Activated T-cell treated with anti-CD3 and anti-CD28 coated beads, Interleukin-2, amount 50 U/mL, for 1 hour (primary cell): Measurements from ENCODE around the gene QPCT.
"Not testable (repeated sequence)": the region's sequence is repeated elsewhere in the genome, so short reads cannot be mapped to it uniquely, and the experiment has no call there.

Experiments
- DNase-seq: peaks from one replicate; pipeline ENCODE4 v3.0.0-alpha.2; 2020

QPCT gene

DNA sequence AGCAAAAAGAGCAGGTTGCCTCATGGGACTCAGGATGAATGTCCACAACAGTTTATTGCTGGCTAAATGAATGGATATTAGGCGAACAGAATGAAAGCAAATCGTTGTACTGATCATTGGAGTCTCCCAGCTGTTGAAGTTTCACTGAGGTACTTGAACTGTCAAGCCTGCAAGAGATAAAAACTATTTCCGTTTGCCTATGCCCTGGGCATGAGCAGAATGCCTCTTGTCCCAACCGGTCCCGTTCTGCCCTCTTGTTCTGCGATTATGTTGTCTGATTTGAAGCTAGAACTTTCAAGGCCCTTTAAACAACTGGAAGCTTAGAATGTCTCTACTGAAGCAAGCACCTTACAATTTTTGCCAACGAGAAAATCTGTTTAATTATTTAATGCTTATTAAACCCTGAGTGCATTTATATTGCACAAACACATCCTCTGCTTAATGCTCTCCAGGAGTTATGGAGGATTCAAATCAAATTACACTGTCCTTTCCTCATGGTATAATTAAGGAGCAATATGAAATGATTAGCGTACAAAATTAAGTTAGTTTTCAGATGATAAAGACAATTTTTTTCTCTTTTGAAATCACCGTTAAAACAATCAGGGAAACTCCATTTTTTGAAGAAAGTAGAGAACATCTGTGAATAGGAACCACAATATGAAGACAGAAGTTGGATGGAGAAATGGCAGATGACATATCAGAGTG, 17.7 kb downstream of the QPCT start:
- DNase-seq = no peak

DNA sequence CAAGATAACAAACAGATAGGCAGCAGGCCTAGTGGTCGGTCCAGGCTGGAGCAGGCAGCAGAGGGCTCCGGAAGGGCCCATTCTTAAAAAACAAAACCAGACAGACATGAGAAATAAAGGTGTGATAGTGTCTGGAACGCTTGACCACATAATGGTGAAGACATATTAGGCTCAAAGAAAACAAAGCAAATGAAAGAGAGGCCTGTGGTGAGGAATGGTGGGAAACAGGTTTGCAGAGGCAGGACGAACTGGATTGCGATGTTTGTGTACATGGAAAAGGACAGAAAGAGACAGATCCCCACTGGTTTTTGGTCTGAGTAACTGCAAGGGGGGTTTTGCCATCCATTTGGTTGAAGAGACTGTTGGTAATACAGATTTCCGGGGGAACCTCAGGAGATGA, 19.9 kb downstream of the QPCT start:
- no peak for DNase-seq

- no peak for DNase-seq
These were observed 21.2 kb downstream of the QPCT start for GRCh38 chr2:37365669-37366068.

DNA sequence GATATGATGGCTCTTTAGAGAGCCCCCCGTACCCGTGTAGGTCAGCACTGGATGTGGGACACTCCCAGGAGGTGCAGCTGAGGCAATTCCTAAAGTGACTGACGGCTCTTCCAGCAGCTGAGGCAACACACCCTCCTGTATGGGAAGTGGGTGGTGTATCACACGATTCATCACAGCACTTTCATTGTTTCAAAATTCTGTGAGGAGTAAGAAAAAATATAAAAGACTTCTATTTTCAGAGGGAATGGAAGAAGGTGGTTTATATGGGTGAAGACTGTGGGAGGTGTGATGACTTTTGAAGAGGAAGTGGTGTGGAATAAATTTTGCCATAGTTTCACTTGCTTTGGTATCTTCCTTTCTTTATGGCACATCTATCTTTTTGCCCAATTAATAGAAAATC, 22.3 kb downstream of the QPCT start:
- DNase-seq = no peak

- DNase-seq = no peak
These were observed 22.9 kb downstream of the QPCT start for GRCh38 chr2:37367310-37367709.

DNA sequence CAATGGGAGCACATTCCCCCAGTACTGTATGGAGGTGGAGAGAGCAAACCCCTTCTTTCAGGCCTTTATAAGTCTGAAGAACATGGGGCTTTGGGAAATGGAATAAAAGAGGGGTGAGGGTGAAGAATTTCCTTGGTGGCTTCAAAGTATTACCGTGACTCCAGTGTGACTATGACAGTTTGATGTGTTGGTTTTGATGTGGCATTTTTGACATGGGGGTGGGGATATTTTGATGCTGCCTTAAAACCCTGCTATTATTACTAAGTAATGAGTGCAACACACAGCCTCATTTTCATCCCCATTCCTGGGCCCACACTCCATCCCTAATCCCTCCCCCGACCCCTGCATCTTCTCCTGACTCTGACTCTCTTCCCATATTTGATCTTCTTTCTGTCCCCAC, 23.6 kb downstream of the QPCT start:
- no peak for DNase-seq

DNA sequence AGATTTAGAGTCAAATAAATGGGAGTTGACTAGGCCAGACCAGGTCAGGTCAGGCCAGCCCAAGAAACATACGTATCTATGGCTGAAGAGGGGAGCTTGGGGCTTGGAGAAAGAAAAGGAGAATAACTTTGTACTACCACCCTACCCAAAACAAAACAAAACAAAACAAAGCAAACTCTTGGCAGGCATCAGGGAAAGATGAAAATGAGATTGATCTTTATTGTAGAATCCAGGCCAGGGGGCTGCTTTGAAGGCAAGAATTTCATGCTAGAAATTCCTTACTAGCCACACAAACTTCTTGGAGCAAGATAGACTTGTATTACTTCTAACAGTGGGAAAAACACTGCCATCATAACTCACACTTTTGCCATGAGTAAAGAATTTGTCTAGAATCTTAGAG, 26.2 kb downstream of the QPCT start:
- DNase-seq = no peak

GRCh38 chr2:37372000-37372399, 27.6 kb downstream of the QPCT start:
- no peak for DNase-seq

- DNase-seq = no peak
These were observed 31.4 kb downstream of the QPCT start for GRCh38 chr2:37375741-37376288.

DNA sequence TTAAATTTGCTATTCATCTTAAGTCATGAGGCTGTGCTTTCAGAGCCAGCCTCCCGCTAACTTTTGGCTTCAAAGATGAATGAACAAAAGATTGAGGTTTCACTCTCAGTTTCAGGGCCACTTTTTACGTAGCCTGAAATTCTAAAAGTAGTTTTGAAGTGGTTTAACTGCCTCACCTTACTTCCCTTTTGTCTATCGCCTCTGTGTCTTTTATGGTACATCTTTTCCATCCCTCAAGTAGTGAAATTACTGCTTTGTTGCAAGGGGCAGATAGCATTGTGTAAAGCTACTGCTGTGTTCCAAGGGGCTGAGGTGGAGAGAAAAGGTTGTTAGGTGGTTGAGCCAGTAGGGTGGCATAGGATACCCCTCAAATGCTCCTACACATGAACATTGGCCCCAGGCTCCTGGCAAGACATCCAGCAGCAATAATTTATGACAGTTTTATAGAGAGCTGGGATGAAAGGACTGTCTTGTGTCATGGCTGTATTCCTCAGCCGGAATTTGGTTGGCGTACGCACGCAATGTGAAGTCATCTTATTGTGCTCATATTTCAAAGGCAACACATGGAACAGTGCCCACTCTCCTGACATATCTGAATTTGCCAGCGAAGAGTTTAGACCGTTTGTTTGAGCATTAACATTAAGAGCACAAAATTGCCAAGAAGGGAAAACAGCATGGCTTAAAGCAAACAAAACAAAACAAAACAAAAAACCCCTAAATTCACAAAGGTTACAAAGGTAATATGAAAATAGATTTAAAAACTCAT, 32.2 kb downstream of the QPCT start:
- DNase-seq = no peak

DNA sequence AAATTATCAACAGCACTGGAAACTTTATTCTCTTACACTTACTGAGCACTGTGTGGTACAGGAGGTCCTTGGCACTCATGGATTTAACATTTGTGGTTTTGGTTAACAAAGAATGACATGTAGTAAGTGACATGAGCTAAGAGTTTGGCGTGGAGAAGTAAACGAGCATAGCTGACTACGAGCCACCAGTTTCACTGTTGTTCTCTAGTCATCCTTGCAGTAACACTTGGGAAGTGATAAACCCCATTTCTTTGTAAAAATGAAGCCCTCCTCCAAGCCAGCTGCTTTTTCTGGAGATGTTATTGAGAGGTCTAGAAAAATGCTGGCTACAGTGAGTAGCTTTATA, 32.7 kb downstream of the QPCT start:
- no peak for DNase-seq

DNA sequence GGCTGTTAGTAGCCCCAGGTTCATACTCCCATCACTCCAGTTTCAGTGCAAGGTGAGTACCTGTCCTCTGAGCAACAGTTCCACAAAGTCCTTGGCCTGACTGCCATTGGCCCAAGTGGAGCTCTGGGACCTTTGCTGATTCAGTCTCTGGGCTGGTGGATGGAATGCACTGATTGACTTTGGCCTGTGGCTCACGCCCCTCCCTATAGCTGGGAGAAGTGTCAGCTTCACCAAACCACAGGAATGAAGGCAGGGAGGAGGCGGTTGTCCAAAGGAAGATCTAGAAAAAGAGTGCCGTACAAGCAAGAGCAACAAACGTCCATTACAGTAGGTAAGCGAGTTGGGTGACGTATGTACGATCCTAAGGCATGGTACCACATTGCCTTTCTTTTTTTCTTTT, 34.0 kb downstream of the QPCT start:
- no peak for DNase-seq

DNA sequence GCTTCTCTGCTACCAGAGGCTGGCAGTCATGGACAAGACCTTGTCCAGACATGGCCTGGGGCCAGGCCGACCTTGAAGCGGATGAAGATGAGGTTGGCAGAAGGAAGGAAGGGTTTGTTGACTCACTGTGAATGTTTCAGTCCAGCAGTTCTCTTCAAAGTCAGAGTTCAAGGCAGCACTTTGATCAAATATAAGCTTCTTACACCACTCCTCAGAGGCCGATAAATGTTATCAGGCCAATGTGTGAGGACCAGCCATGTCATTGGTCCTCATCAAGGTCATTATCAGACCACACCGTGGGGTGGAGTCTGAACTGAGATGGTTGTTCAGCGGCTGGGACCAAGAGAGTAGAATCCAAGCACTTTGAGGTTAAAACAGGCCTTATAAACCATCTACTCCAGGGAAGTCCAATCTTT, 35.5 kb downstream of the QPCT start:
- DNase-seq = no peak

DNA sequence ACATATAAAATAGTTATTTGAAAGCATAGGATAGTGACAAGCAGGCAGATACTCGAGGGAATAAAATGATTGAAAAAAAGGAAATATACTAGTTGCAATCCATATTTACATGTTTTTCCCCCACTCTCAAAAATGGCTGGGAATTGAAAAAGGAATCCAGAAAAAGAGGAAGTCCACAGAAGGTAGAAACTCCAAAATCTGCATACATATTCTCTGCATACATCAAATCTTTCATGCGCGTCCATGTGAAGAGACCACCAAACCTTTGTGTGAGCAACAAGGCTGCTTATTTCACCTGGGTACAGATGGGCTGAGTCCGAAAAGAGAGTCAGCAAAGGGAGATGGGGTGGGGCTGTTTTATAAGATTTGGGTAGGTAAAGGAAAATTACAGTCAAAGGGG, 36.4 kb downstream of the QPCT start:
- not testable (repeated sequence) for DNase-seq

DNA sequence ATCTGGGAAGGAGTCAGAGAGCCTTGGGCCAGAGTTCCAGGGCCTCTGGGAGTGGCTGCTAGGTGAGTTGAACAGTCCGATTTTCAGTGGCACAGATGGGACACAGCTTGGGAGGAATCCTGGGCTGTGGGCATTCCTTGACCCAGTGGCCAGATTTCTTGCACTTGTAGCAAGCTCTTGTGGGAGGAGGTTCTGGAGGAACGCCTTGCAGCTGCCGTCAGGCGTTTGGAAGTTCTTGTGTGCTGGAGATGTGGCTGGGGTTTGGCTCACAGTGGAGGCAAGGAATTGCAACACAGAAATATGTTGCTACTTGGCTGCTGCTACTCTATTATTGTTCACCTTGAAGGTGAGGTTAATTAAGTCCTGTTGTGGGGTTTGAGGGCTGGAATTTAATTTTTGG, 39.8 kb downstream of the QPCT start:
- DNase-seq = not testable (repeated sequence)

- no peak for DNase-seq
These were observed 42.9 kb downstream of the QPCT start for GRCh38 chr2:37387148-37387835.

- DNase-seq = no peak
These were observed 43.6 kb downstream of the QPCT start for GRCh38 chr2:37388074-37388473.

- no peak for DNase-seq
These were observed 45.0 kb downstream of the QPCT start for GRCh38 chr2:37389395-37389794.

DNA sequence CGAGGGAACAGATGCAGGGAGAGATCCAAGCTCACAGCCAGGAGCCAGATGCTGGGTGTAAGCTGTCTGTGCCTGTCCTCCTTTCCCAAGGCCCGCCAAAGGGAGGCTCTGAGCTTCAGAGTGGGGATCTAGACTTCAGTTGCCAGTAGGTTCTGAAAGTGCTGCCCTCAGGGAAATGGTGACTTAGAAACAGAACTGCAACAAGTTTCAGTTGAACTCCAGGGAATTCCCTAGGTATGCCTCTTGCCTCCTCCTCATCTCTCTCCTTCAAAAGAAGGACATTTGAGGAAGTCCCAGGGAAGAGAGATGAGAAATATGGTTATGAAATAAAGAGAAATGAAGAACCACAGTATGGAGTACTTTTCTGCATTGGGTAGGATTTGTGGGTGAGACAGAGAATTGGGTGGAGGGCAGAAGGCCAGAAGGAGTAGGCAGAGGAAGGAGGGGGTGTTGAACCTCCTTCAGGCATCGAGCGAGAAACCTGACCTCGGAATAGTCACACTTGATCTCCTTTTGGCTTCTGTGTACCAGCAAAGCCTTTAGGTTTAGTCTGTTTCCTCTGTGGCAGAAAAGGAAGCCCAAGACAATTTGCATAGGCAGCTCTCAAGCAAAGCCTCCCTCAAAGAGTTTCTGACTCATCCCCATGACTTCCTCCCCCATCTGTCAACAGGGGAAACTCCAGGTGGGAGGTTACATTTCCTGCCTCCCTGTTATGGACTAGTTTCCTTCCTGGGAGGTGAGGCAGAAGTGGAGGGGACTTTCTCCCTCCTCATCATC, 45.7 kb downstream of the QPCT start:
- DNase-seq = peak; percentile 36

- no peak for DNase-seq
These were observed 46.3 kb downstream of the QPCT start for GRCh38 chr2:37390777-37391176.

- DNase-seq = no peak
These were observed 47.3 kb downstream of the QPCT start for GRCh38 chr2:37391711-37392110.

DNA sequence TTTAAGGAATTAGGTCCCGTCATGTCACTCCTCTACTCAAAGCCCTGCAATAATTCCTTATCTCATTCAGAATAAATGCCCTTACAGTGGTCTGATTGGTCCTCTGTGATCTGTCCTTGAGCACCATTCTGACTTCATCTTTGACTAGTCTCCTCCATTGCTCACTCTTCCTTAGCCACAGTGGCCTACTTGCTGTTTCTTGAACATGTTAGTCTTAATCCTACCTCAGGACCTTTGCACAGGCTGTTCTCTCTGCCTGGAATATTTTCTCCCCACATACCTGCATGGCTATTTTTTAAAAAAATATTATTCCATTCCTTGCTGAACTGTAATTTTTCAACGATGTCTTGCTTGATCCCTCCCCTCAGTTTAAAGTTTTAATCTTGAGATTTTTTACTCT, 48.0 kb downstream of the QPCT start:
- no peak for DNase-seq

DNA sequence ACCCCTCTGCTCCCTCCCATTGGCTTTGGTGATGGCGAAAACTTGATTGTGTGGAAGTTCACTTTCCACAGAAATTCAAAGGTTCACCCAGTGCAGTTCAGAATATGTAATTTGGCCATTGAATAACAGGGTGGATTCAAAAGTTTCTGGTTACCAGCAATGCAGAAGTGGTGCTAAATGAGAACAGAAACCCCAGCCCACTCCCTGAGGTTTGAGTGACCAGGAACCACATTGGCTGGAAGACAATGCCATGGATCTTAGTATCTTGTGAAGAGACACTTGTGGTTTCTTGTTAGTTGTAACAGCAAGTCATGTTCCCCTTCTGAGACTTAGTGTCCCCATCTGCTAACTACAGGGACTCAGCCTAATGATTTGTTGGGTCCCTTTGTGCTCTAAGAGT, 49.8 kb downstream of the QPCT start:
- DNase-seq = no peak
